Adrenal gland (tissue), 5 donors: ENCODE data around the gene GRB10.

Experiments
- CTCF ChIP-seq, 6 experiments: fragments of 450-650 bp in 4 of 6; fragments of 200-600 bp in 2 of 6; sonication (generic) in 1 of 6; IDR thresholded peaks; 1 replicate in 5 of 6; 2 replicates in 1 of 6; pipeline versions ENCODE4 v1.5.1 to v1.8.0; 2016 to 2021; ENCODE audit warnings: antibody characterized with exemption in 6 of 6, mild to moderate bottlenecking in 2 of 6, moderate library complexity in 1 of 6
- POLR2A ChIP-seq, 2 donors: fragments of 450-650 bp; IDR thresholded peaks; one replicate each; pipeline ENCODE4 v1.6.1; 2017; ENCODE audit warnings: antibody characterized with exemption in 2 of 2, mild to moderate bottlenecking in 2 of 2, moderate library complexity in 1 of 2
- donor health status: DM: no; HTN: no; CAD: no.

- no peak for TF ChIP-seq CTCF (IDR thresholded peaks at IDR 0.05)
- no peak for TF ChIP-seq POLR2A (IDR thresholded peaks at IDR 0.05)
Measured at GRCh38 chr7:50619684-50620083, 163.0 kb downstream of the GRB10 start.
